HG03066 (cell line): ENCODE measurements around the gene SYMPK.

ENCODE experiments used
- ATAC-seq: cut with Tn5 transposase; IDR thresholded peaks from one replicate; pipeline ENCODE4 v1.9.1; 2021; ENCODE audit warnings: low read depth; ENCODE audit not compliant: unreplicated experiment

Gene SYMPK

GRCh38 chr19:45769821-45770191 is 93.1 kb downstream of the SYMPK start:
- ATAC-seq: no peak

- ATAC-seq: peak; percentile 47
Measured at GRCh38 chr19:45768984-45769782, 93.8 kb downstream of the SYMPK start, which contains the start of gene SIX5. TSS of gene SIX5 (minus strand) at chr19:45769252. CDS start at chr19:45768844, 408 bp downstream.

- no peak for ATAC-seq
Measured at GRCh38 chr19:45768655-45768983, 94.3 kb downstream of the SYMPK start.

GRCh38 chr19:45767881-45768654 is 94.9 kb downstream of the SYMPK start:
- ATAC-seq: no peak

GRCh38 chr19:45767410-45767880 is 95.5 kb downstream of the SYMPK start:
- no peak for ATAC-seq

GRCh38 chr19:45766869-45767346 is 96.0 kb downstream of the SYMPK start:
- ATAC-seq: no peak

GRCh38 chr19:45766296-45766868 is 96.6 kb downstream of the SYMPK start:
- no peak for ATAC-seq

GRCh38 chr19:45765702-45766295 is 97.1 kb downstream of the SYMPK start:
- no peak for ATAC-seq
